MCF 10A (cell line): ENCODE results near the gene ABCF2. TPM values are rescaled to one million over a fixed set of nuclear protein-coding genes. Genes with fewer than 3 reads are reported as not detected.

ENCODE experiments used
- BruUV-seq: library from RNA; stranded (reverse); fragments of 400-500 nt; replicated peaks from 2 replicates; lab custom pipeline; 2021; lab: Mats Ljungman, UMichigan
- CTCF ChIA-PET: fragments of 300-600 bp; sonication (Branson Sonifier 250); formaldehyde crosslinking; extraction: SDS; loops from one replicate; lab custom pipeline; 2021; ENCODE audit warnings: antibody characterized with exemption, inconsistent platforms; lab: Yijun Ruan, JAX
- POLR2A ChIA-PET: fragments of 300-600, 350-650 bp; sonication (Branson Sonifier 250); formaldehyde crosslinking; extraction: SDS; loops from one replicate; lab custom pipeline; 2020; ENCODE audit warnings: antibody characterized with exemption, inconsistent platforms; lab: Yijun Ruan, JAX
- DNase-seq: peaks from one replicate; pipeline ENCODE4 v3.0.0-alpha.2; 2018; ENCODE audit not compliant: unreplicated experiment
- H3K27ac Mint-ChIP-seq: one replicate; pipeline ENCODE4 v1.8.0; 2022; ENCODE audit warnings: mild to moderate bottlenecking, low read depth, mixed read lengths; ENCODE audit not compliant: unreplicated experiment
- H3K27me3 Mint-ChIP-seq: one replicate; pipeline ENCODE4 v1.8.0; 2022; ENCODE audit warnings: mixed read lengths; ENCODE audit not compliant: insufficient read depth, unreplicated experiment
- H3K36me3 Mint-ChIP-seq: one replicate; pipeline ENCODE4 v1.8.0; 2022; ENCODE audit warnings: mild to moderate bottlenecking, moderate library complexity, mixed read lengths; ENCODE audit not compliant: insufficient read depth, unreplicated experiment
- H3K4me1 Mint-ChIP-seq: one replicate; pipeline ENCODE4 v1.8.0; 2022; ENCODE audit warnings: mixed read lengths; ENCODE audit not compliant: insufficient read depth, unreplicated experiment
- H3K4me3 Mint-ChIP-seq: one replicate; pipeline ENCODE4 v1.8.0; 2022; ENCODE audit warnings: mild to moderate bottlenecking, moderate library complexity, mixed read lengths; ENCODE audit not compliant: unreplicated experiment
- H3K9me3 Mint-ChIP-seq: one replicate; pipeline ENCODE4 v1.8.0; 2022; ENCODE audit warnings: mixed read lengths; ENCODE audit not compliant: unreplicated experiment
- CTCF ChIP-seq: fragments of 200-600 bp; IDR thresholded peaks from one replicate; pipeline ENCODE4 v1.8.0; 2022; ENCODE audit warnings: antibody characterized with exemption, mild to moderate bottlenecking; ENCODE audit not compliant: unreplicated experiment
- intact Hi-C: fragments of 100-400 bp; cut with micrococcal nuclease; formaldehyde crosslinking; loops from 2 replicates; pipeline ENCODE4 v1.14.1; 2022
- total RNA-seq: library from RNA; stranded (reverse); gene quantifications from 2 replicates; pipeline ENCODE4 v1.2.3, GENCODE V29; 2022

Gene ABCF2
- total RNA-seq, 1 experiment from 2014 or later = 72.4 TPM

GRCh38 chr7:151211155-151211772 lies 15.7 kb downstream of the ABCF2 start:
- Mint-ChIP-seq H3K4me3 (no peak overlapping the region), H3K36me3 (peaks cover 43% of the 10 kb centered on the region), H3K27ac (no peak overlapping the region), H3K27me3 (peaks cover under 1% of the 10 kb centered on the region), H3K9me3 (no peaks in the 10 kb centered on the region), H3K4me1 (peaks cover 6% of the 10 kb centered on the region)
- BruUV-seq = no TSS peak
- CTCF ChIA-PET = interaction anchor here (0.6 to 0.9 kb wide), 3 partner anchors 39 to 100 kb away, joined by 3 to 7 read pairs (median 3); no protein-coding TSS in a partner anchor
- DNase-seq = no peak
- POLR2A ChIA-PET = interaction anchor here (0.7 kb wide), 1 partner anchor 57 kb away, joined by 3 read pairs; no protein-coding TSS in a partner anchor
- intact Hi-C loops = loop anchor here (1.0 kb wide), 1 partner anchor 16 kb away; the partner anchor contains the start of gene ABCF2
- no peak for TF ChIP-seq CTCF

DNA sequence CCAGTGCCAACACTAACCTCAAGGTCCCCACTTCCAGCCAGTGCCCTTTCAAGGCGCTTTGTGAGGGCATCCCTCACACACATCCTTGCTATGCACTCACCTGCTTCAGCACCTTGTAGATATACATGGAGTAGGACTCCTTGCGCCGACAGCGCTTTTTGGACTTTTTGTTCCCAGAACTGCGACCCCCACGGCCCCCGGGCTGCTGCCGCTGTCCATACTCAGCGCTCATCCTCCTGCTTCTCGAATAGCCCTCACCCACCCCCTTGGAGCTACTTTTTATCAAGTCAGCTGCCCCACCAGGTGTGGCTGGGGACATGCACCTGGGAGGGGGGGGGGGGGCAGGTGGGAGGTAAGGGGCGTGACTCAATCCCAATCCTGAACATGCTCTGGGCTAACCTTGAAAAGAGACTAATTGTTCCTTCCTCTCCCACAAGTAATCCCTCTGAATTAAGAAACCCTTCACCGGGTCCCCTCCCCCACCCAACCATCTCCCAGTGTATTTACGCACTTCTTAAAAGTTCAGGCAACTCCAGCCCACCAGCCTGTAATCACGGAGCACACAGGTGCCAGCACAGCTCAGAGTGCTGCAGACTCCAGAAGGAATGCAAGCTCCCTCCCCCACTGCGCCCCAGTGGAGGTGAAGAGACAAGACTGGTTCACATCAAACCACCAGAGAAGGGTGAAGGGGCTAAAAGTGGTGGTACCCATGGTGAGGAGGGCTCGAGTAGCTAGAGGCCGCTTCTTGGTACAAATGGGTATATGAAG lies 16.7 kb downstream of the ABCF2 start, which contains the start of gene H2BK1:
Gene H2BK1, minus strand, starts transcription at position 402 of the 768 bp plus-strand sequence. Its CDS starts 170 bp downstream, at position 232.
- Mint-ChIP-seq H3K9me3 (no peaks in the 10 kb centered on the region), H3K27me3 (peaks cover 10% of the 10 kb centered on the region), H3K36me3 (peaks cover 34% of the 10 kb centered on the region), H3K4me3 (no peak within 1 kb of the TSS), H3K27ac (no peak within 1 kb of the TSS), H3K4me1 (peaks cover 6% of the 10 kb centered on the region)
- BruUV-seq = no TSS peak
- intact Hi-C loops = no loop called here
- no peak for DNase-seq
- no peak for TF ChIP-seq CTCF
- ChIA-PET CTCF (interaction anchor here (0.7 kb wide), 1 partner anchor 38 kb away, joined by 7 read pairs; no protein-coding TSS in a partner anchor), POLR2A (no interaction called here)

- CTCF ChIA-PET = no interaction called here
- no peak for DNase-seq
- no peak for TF ChIP-seq CTCF
- H3K27ac Mint-ChIP-seq = no peak overlapping the region
- intact Hi-C loops = no loop called here
- H3K4me3 Mint-ChIP-seq = no peak overlapping the region
- peaks cover 17% of the 10 kb centered on the region for H3K27me3 Mint-ChIP-seq
- no TSS peak for BruUV-seq
- POLR2A ChIA-PET = no interaction called here
- no peaks in the 10 kb centered on the region for H3K9me3 Mint-ChIP-seq
- peaks cover 27% of the 10 kb centered on the region for H3K36me3 Mint-ChIP-seq
- H3K4me1 Mint-ChIP-seq = peaks cover 6% of the 10 kb centered on the region
Measured at GRCh38 chr7:151209588-151209987, 17.4 kb downstream of the ABCF2 start.
